ENCODE data around the gene TMEM106C. TPM values are rescaled to one million over a fixed set of nuclear protein-coding genes. Genes with fewer than 3 reads are reported as not detected.
A peak's percentile ranks its signal among the peaks of the same experiment; 100 is the strongest.

TMEM106C gene
- total and polyA plus RNA-seq, 12 donors = 24.6 to 119 (median 52.0) TPM

DNA sequence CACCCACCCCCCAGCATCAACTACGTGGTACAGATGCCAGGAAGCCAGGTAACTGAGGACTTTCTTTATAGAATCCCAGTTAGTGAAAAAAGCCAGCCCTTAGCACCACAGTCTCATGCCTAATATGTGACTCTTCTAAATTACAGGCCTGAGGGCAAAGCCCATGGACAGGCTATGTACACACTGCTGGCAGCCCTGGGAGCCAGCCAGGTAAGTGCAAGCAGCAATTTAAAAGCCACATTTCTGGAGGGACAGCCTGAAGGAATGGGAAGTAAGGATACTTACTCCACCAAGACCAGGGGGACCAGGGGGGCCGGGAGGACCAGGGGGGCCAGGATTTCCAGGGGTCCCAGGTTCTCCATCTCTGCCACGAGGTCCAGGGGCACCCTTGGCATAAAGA lies 33.9 kb downstream of the TMEM106C start:
- intact Hi-C loops (cut with DNase I) = no loop called here
- Histone ChIP-seq H3K4me1 (replicated peaks in 1 of 2) (peaks cover 10 to 24% of the 10 kb centered on the region in 2 donors), H3K27ac (no peak overlapping the region), H3K36me3 (replicated peaks in 1 of 2) (no peaks in the 10 kb centered on the region), H3K4me3 (no peak overlapping the region), H3K9me3 (replicated peaks in 1 of 3) (no peaks in the 10 kb centered on the region), H3K27me3 (peaks cover 11% of the 10 kb centered on the region)
- TF ChIP-seq CTCF (IDR thresholded peaks at IDR 0.05) = no peak
- WGBS, 4 donors = 57 to 62% (median 58%) methylated on average over 3 of the region's 3 CpGs
- DNase-seq = no peak

GRCh38 chr12:47999816-48000215 lies 36.4 kb downstream of the TMEM106C start:
- peaks cover 21 to 35% of the 10 kb centered on the region in 2 donors for H3K4me1 ChIP-seq (replicated peaks in 1 of 2)
- H3K27ac ChIP-seq = no peak overlapping the region
- WGBS, 4 donors = 58 to 65% (median 61%) methylated on average over 8 to 9 of the region's 9 CpGs
- no peaks in the 10 kb centered on the region for H3K36me3 ChIP-seq (replicated peaks in 1 of 2)
- intact Hi-C loops (cut with DNase I) = no loop called here
- no peak for DNase-seq
- no peak for TF ChIP-seq POLR2A (IDR thresholded peaks at IDR 0.05)
- no peak for TF ChIP-seq CTCF (IDR thresholded peaks at IDR 0.05)
- H3K27me3 ChIP-seq = peaks cover 34% of the 10 kb centered on the region
- H3K4me3 ChIP-seq = no peak overlapping the region
- H3K9me3 ChIP-seq (replicated peaks in 1 of 3) = no peaks in the 10 kb centered on the region

DNA sequence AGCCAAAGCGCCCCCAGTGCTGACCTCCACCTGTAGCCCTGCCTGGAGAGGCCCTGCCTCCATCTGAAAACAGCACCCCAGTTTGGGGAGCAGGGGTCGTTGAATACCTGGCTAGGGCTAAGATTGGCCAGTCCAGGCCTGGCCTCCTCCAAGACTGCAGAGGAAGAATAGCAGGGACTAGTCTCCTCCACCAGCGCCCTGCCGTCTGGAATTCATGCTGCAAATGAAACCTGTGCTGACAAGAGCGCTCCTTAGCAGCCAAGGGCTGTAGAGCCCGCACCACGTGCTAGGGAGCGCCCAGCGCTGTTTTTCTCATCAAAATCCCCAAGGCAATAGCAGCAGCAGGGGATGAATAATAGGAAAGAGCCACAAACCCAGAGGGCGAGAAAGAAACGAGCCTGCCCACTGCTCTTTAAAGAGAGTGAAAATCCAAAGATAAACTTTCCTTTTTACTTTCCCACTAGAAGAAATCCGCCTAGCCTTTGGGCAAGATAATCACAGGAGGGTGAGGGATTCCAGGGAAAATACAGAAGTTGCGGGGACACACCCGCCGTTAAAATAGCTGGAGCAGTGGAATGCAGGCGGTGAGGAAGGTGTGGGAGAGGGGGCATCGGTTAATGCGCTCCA lies 37.6 kb downstream of the TMEM106C start:
- intact Hi-C loops (cut with DNase I) = no loop called here
- peak overlapping the region in 2 of 4 donors; percentile 18 to 66 for H3K4me3 ChIP-seq
- WGBS, 4 donors = 7 to 10% (median 8%) methylated on average over 15 to 18 of the region's 18 CpGs
- H3K9me3 ChIP-seq (replicated peaks in 1 of 3) = no peaks in the 10 kb centered on the region
- DNase-seq = peak in 6 of 7 donors; percentile 50 to 69 (median 56)
- no peaks in the 10 kb centered on the region for H3K36me3 ChIP-seq (replicated peaks in 1 of 2)
- H3K27ac ChIP-seq = peak overlapping the region in 1 of 5 donors; percentile 27
- peaks cover 46% of the 10 kb centered on the region for H3K27me3 ChIP-seq
- H3K4me1 ChIP-seq (replicated peaks in 1 of 2) = peaks cover 21 to 31% of the 10 kb centered on the region in 2 donors
- TF ChIP-seq POLR2A (IDR thresholded peaks at IDR 0.05) (peak in 1 of 2 donors; percentile 2), CTCF (IDR thresholded peaks at IDR 0.05) (no peak)

DNA sequence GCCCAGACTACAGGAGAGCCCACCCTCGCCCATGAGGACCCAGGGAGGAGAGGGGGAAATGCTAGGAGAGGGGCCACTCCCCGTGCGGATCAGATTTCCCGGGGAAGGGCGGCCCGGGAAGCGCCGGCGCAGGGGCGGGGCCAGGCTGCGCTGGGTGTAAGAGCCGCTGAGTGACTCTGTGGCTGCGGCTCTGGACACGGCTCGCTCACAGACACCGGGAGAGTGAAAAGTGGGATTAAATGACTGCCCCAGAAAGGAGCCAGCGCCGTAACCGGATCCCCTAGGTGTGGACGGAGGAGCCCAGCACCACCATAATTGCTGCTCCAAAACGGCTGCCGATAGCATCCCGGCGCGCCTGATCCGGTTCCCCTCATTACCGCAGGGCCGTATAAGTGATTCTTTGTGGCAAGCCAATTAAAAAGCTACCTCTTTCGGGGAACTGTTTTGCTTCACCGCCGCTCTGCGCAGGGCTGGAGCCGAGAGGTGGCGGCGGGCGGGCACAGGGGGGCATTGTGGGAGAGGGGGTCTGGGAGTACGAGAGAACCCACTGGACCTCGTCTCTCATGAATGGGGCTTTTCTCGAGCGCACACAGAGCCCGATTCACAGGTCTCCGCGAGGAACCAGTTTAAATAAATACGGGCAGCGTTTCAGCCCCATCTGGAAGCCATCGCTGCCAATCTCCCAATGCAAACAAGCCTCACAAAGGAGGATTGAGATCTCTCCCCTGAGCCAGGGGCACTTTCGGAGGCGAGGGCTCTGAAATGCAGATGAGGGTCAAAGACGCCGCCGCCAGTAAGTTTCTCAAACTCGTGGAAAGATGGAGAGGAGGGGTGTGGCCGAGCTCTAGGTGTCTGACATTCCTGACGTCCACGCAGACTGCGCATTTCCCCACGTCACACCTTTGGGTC lies 38.4 kb downstream of the TMEM106C start:
- DNase-seq = peak in 5 of 7 donors; percentile 39 to 54 (median 48)
- Histone ChIP-seq H3K27me3 (peaks cover 49% of the 10 kb centered on the region), H3K4me3 (peak overlapping the region in 2 of 4 donors; percentile 18 to 66), H3K9me3 (replicated peaks in 1 of 3) (no peaks in the 10 kb centered on the region), H3K4me1 (replicated peaks in 1 of 2) (peaks cover 21 to 27% of the 10 kb centered on the region in 2 donors), H3K27ac (peak overlapping the region in 1 of 5 donors; percentile 27), H3K36me3 (replicated peaks in 1 of 2) (no peaks in the 10 kb centered on the region)
- 5 to 17% (median 11%) methylated on average over 13 to 57 of the region's 57 CpGs for WGBS, 4 donors
- intact Hi-C loops (cut with DNase I) = no loop called here
- no peak for TF ChIP-seq CTCF (IDR thresholded peaks at IDR 0.05)
- TF ChIP-seq POLR2A (IDR thresholded peaks at IDR 0.05) = no peak

All from adrenal gland (tissue), 12 donors.